PC-9 (cell line): Measurements from ENCODE around the gene C1orf52.

Experiments used
- CTCF ChIP-seq: fragments of 200-600 bp; sonication (generic); conservative IDR thresholded peaks from 2 replicates; pipeline ENCODE4 v1.6.1; 2017; ENCODE audit warnings: mixed run types, antibody characterized with exemption, mild to moderate bottlenecking, moderate library complexity
- EZH2 ChIP-seq: fragments of 200-600 bp; sonication (generic); IDR thresholded peaks from 2 replicates; pipeline ENCODE4 v1.8.0; 2017; ENCODE audit warnings: antibody characterized with exemption, low read depth

GRCh38 chr1:85297538-85297854 lies 38.0 kb upstream of the C1orf52 start:
- no peak for TF ChIP-seq EZH2
- TF ChIP-seq CTCF: no peak
